Left forelimb (tissue), 1 donor: Measurements from ENCODE around the gene BAHD1.

Experiments used
- DNase-seq: peaks from one replicate; pipeline ENCODE4 v3.0.0-alpha.2; 2018; ENCODE audit warnings: low spot score

Gene BAHD1

GRCh38 chr15:40424483-40425115, 16.2 kb upstream of the BAHD1 start:
- no peak for DNase-seq

DNA sequence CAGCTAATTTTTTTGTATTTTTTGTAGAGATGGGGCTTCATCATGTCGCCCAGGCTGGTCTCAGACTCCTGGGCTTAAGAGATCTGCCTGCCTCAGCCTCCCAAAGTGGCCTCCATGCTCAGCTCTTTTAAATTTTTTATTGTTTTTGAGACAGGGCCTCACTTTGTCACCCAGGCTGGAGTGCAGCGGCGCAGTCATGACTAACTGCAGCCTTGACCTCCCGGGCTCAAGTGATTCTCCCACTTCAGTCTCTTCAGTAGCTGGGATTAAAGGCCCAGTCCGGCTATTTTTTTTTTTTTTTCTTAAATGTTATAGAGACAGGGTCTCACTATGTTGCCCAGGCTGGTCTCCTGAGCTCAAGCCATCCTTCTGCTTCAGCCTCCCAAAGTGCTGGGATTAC, 15.1 kb upstream of the BAHD1 start:
- no peak for DNase-seq

DNA sequence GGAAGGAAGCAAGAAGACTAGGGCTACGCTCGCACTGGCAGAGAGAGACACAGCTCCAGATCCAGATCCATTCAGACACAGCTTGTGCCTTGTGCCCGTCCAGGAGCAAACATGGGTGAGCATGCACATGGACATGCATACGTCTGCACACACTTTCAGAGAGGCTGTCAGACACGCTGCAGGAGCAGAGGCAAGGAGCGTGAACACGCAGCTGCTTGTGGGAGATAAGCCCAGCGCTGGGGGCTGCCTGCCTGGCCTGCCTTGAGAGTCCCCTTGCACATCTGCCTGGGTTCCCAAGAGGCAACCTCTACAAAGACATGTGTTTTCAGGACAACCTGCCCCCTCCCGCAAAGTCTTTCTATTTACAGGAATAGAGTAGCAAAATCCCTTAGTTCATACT, 13.6 kb upstream of the BAHD1 start:
- DNase-seq = no peak

- no peak for DNase-seq
Measured at GRCh38 chr15:40428185-40428584, 12.6 kb upstream of the BAHD1 start.

DNA sequence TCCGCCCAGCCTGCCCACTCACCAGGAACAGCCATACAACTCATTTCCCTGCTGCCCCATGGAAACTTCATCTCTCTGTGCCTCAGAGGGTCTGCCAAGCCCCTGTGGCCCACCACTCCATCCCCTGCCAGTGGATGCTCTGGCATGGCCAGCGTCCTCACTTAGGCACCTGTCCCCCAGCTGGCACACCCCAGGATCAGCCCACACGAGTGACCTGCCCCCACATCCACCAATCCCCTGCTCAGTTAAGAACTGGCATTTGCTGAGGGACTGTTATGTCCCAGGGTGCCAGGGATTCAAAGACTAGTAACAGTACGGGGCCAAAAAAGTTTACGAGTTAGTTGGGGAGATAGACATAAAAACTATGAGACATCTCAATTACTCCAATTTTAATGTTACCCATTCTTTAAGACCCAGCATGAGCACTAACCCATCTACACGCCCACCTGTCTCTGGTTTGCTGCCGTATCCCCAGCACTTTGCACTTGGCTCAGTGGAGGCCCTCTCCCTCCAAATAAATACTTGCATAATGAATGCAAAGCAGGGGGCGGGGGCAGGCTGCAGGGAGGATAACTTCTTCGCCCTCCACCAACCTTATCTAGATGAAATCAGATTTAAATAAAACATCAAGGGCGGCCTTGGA, 11.6 kb upstream of the BAHD1 start:
- no peak for DNase-seq

GRCh38 chr15:40430271-40430805, 10.4 kb upstream of the BAHD1 start:
- no peak for DNase-seq

- DNase-seq = no peak
Measured at GRCh38 chr15:40435023-40435709, 5.6 kb upstream of the BAHD1 start.

DNA sequence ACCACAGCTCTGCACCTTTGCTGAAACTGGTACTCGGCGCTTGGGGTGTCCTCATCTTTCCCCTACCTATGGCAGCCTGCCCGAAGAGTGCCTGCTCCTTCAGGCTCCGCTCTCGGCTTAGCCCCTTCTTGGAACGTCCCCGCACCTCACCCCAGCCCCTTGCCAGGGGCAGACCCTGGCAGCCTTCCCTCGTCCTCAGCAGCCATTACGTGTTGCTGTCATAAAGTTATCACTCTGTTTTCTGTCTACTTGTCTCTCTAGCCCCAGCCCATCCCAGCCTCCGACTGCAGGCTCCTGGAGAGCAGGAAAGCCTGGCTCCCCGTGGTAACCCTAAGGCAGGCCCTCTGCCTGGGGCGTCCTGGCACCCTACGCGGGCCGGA, 5.1 kb upstream of the BAHD1 start:
- no peak for DNase-seq

DNA sequence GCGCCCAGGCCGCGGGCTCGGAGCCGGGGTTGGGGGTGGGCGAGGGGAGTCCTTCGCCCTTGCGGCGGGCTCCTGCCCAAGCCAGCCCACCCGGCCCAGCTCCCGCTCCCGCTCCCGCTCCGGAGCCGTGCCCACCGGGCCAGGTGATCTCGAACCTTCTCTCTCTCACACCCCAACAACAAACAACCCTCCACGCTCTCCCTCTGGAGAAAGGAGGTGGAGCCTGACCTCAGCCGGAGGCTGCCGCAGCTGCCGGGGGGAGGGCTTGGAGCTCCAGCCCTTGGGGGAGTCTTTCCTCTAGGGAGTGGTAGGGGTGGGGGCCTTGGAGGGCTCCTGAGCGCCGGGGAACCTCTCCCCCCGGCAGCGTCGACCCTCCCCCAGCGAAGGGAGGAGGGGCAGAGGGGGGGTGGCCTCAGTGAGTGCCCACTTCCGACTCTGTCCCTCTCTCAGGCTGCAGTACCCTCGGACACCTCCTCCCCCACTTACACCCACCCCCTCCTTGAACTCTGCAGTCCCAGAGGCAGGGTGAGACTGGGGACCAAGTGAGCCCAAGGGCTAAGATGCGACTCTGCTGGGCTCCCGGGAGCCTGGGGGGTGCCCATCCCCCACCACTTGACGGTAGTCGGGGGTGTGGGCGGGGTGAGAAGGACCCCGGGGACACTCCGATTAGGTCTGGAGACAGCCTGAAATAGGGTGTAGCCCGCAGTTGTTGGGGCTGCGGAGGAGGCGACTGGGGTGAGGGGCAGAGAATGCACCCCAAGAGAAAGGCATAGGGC, 4.4 kb upstream of the BAHD1 start:
- no peak for DNase-seq

DNA sequence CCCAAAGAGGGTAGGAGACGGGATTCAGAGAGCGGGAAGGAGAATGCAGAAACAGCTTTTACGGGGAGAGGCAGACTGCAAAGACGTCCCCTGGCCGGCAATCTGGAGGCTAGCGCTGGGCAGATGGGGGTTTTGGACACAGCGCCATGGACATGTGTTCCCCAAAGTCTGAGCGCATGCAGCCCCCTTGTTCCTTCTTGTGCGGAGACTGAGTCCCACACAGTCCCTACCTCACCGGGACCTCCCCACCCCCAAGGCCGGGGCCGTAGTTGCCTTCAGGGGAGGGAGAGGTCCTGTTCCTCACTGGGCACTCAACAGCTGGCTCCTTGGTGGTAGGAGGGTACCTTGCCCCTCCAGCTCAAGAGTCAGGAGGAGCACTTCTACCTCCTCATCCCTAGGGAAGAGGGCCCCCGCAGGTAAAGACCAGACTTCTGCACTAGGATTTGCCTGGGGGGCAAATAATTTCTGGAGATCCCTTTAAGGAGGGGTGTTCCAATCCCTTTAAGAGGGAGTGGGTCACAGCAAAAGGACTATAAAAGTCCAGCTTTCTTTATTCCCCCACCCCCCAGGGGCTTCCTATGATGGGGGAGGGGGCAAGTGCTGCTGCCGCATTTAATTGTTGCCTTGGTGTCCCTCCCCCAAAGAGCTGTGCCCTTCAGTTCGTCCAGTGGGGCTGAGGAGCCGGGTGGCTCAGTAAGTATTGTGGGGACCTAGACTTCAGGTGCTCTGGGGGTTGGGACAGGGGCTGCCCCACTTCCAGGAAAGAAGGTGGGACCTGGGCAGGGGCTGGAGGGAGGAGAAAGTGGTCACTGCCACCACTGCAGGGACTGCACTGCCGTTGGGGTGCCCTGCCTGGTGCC, 3.6 kb upstream of the BAHD1 start:
- DNase-seq = no peak

DNA sequence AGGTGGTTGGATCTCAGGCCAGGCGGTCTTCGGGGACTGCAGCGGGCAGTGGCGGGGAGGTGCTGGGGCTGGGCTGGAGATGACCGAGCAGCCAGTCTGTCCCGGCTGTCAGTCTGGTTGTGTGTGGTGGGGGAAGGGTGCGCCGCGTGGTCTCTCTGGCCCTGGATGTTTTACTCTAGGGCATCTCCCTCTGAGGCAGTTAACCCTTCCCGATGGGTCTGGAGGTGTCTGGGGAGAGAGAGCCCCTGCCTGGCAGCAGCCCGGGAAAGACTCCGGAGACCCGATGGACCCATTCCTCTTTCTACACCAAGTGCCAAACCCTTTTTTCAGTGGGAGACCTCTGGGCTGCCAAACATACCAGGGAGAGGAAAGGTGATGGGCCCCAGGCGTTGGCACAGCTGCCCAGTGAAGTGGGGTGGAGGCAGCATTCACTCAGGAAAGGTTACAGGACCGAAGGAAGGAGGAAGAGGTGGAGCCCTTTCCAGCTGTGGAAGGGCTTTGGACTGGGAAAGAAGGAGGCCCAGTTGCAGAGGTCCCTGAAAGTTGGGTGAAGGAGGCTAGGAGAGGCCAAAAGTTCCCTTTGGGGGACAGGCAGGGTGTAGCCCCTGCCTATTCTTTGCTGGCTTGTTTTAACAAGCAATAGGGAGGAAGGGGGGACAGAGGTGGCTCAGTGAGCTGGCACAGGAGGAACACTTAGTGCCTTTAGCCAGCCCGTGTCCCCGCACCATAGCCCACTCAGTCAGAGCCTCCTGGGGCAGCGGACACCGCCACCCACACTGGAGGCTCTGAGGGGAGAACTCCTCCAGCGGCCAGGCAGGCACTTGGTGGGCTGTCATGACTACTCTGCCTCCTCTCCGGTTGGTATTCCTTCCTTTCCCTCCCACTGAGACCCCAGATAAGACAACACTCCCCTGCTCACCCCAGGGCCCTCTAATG, 2.7 kb upstream of the BAHD1 start:
- no peak for DNase-seq

GRCh38 chr15:40438712-40439111, 2.0 kb upstream of the BAHD1 start:
- DNase-seq = no peak

- no peak for DNase-seq
Measured at GRCh38 chr15:40439461-40439959, 1.2 kb upstream of the BAHD1 start.

DNA sequence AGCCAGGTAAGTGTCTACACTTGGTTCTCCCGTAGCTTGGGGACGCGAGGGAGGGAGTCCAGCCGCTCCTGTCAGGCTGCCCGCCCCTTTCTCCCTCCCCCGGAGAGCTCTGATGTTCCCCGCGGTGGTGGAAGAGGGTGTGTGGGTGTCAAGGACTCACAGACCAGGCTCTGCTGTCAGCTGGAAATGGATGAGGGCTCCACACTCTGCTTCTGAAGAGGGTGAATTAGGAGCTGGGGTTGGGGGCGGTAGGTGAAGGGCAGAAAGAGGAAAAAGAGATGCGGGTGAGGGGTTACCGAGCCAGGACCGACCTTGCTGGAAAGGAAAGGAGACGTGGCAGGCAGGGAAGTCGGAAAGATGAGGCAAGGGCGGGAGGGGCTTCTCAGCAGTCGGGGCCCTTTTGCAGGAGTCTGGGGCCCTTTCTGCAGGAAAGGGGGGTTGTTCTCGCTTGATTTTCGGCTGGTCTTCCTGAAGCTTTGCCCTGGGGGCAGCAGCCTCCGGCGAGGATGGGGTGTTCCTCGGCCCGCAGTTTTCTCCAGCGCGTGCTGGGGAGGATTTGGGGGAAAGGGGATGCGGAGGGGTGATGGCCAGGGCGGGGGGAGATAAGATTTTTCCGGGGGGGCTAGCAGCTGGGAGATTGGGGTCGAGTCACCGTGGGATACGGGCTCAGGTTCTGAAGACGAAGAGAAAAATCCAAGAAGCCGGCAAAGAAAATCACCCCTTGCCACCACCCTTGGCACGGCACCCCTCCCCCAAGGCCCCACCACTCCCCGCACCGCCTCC, 602 bp upstream of the BAHD1 start:
- no peak for DNase-seq

GRCh38 chr15:40441565-40442531, 1.1 kb downstream of the BAHD1 start:
- DNase-seq = no peak

- DNase-seq = no peak
Measured at GRCh38 chr15:40443255-40443654, 2.5 kb downstream of the BAHD1 start.

DNA sequence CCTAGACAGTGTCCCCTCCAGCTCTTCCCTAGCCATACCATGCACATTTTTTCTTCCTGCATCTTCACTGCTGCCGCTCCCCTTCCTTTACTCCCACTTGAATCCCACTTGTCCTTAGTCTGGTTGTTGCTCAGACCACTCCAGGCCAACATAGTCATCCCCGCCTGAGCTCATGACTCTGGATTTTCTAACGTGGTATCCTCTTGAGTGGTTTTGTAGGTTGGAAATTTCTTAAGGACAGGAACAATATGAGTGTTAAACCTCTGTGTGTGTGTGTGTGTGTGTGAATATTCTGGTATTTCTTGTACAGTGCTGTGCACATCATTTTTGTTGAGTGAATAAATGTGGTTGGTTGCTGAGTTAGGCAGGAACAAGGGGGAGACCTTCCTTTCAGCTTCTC, 3.1 kb downstream of the BAHD1 start:
- no peak for DNase-seq

GRCh38 chr15:40444736-40445135, 4.0 kb downstream of the BAHD1 start:
- no peak for DNase-seq
